GM12878 (cell line): Measurements from ENCODE around the gene SULT6B1. TPM values are rescaled to one million over a fixed set of nuclear protein-coding genes. Genes with fewer than 3 reads are reported as not detected.
"Not testable (repeated sequence)": the region's sequence is repeated elsewhere in the genome, so short reads cannot be mapped to it uniquely, and the experiment has no call there.

Experiments
- ATAC-seq: fragments of 200-7000 bp; cut with Tn5 transposase; 3 replicates; pipeline ENCODE4 v1.9.1; 2020; ENCODE audit warnings: mild to moderate bottlenecking, moderate library complexity
- BruUV-seq: library from RNA; stranded (reverse); fragments of 400-500 nt; replicated peaks from 2 replicates; lab custom pipeline; 2021; lab: Mats Ljungman, UMichigan
- CTCF ChIA-PET: fragments of 300-600 bp; sonication (Branson Sonifier 250); formaldehyde crosslinking; extraction: SDS; loops from one replicate; lab custom pipeline; 2021; ENCODE audit warnings: inconsistent platforms; lab: Yijun Ruan, JAX
- POLR2A ChIA-PET: fragments of 350-600 bp; formaldehyde crosslinking; extraction: SDS; loops from one replicate; lab custom pipeline; 2021; ENCODE audit warnings: inconsistent platforms; lab: Charles Lee
- RAD21 ChIA-PET: fragments of 300-600 bp; sonication (Branson Sonifier 250); formaldehyde crosslinking; loops from one replicate; lab custom pipeline; 2023; ENCODE audit warnings: antibody characterized with exemption; ENCODE audit not compliant: unreplicated experiment; lab: Charles Lee
- SMC1A ChIA-PET: fragments of 300-600 bp; sonication (Branson Sonifier 250); formaldehyde crosslinking; loops from one replicate; lab custom pipeline; 2023; ENCODE audit not compliant: unreplicated experiment, uncharacterized antibody; lab: Charles Lee
- DNase-seq: peaks from one replicate; pipeline ENCODE4 v3.0.0-alpha.2; 2011; ENCODE audit warnings: low read depth, low spot score
- FAIRE-seq: peaks from 3 replicates; lab custom pipeline; 2011; peaks lifted over from hg19 to GRCh38; lab: Jason Lieb, UNC
- H2AFZ ChIP-seq: 2 replicates; pipeline ENCODE4 v1.6.0; 2011; ENCODE audit warnings: low read depth, low read length, control low read depth; ENCODE audit not compliant: control insufficient read depth
- H3K27ac ChIP-seq: 2 replicates; pipeline ENCODE4 v1.5.1; 2011; ENCODE audit warnings: control low read depth; ENCODE audit not compliant: control insufficient read depth, insufficient read depth
- H3K27me3 ChIP-seq, 2 experiments: replicated peaks in 1 of 2; 2 replicates each; pipeline versions ENCODE4 v1.6.0 to v1.6.1; 2011; ENCODE audit warnings: low read length in 1 of 2; ENCODE audit not compliant: control insufficient read depth in 2 of 2, insufficient read depth in 2 of 2
- H3K36me3 ChIP-seq, 2 experiments: 2 replicates each; pipeline ENCODE4 v1.5.1; 2011; ENCODE audit warnings: low read length in 1 of 2; ENCODE audit not compliant: control insufficient read depth in 2 of 2, insufficient read depth in 2 of 2
- H3K4me1 ChIP-seq: 2 replicates; pipeline ENCODE4 v1.6.1; 2011; ENCODE audit warnings: mild to moderate bottlenecking, low read length, moderate library complexity, mixed read lengths; ENCODE audit not compliant: control insufficient read depth, insufficient read depth
- H3K4me2 ChIP-seq: 2 replicates; pipeline ENCODE4 v1.6.0; 2011; ENCODE audit warnings: control low read depth; ENCODE audit not compliant: control insufficient read depth, insufficient read depth
- H3K4me3 ChIP-seq: fragments of 200-600 bp; sonication (generic); 2 replicates; pipeline ENCODE4 v1.5.1; 2016
- H3K79me2 ChIP-seq: 2 replicates; pipeline ENCODE4 v1.6.0; 2011; ENCODE audit warnings: low read length; ENCODE audit not compliant: control insufficient read depth, insufficient read depth
- H3K9ac ChIP-seq: 2 replicates; pipeline ENCODE4 v1.8.0; 2011; ENCODE audit warnings: low read length, control low read depth, mixed read lengths; ENCODE audit not compliant: control insufficient read depth, insufficient read depth
- H3K9me3 ChIP-seq: replicated peaks from 3 replicates; pipeline ENCODE4 v1.5.1; 2011; ENCODE audit warnings: mild to moderate bottlenecking, low read length; ENCODE audit not compliant: control insufficient read depth, insufficient read depth
- H4K20me1 ChIP-seq: 2 replicates; pipeline ENCODE4 v1.6.0; 2011; ENCODE audit not compliant: control insufficient read depth, insufficient read depth
- MEF2B ChIP-seq: fragments of 450-650 bp; IDR thresholded peaks from 2 replicates; pipeline ENCODE4 v1.6.1; 2018; ENCODE audit warnings: mild to moderate bottlenecking, moderate library complexity; ENCODE audit not compliant: partially characterized antibody, poor library complexity, severe bottlenecking
- PRDM15 ChIP-seq: fragments of 450-650 bp; formaldehyde crosslinking; IDR thresholded peaks from 2 replicates; pipeline ENCODE4 v1.4.0; 2020; ENCODE audit warnings: mild to moderate bottlenecking, moderate library complexity
- TCF7 ChIP-seq: IDR thresholded peaks from 2 replicates; pipeline ENCODE4 v1.6.1; 2014; ENCODE audit warnings: antibody characterized with exemption, borderline replicate concordance
- WGBS: methylation state at CpG from one replicate; pipeline ENCODE4 v1.1.6; 2016; ENCODE audit warnings: low lambda C conversion rate; ENCODE audit not compliant: insufficient replicate concordance, insufficient coverage; ENCODE audit errors: missing lambda C conversion rate; 5-methylcytosine and 5-hydroxymethylcytosine counted together
- in situ Hi-C: fragments of 300-500 bp; cut with MboI; formaldehyde crosslinking; loops from 9 replicates; pipeline ENCODE4 v1.14.3; 2018; ENCODE audit warnings: mixed read lengths
- intact Hi-C: fragments of 100-400 bp; cut with micrococcal nuclease; formaldehyde crosslinking; loops from one replicate; pipeline ENCODE4 v1.14.2; 2022; ENCODE audit not compliant: unreplicated experiment
- polyA plus RNA-seq, 11 experiments: library from polyadenylated mRNA; depleted of rRNA in 4 of 11; unstranded in 6 of 11; stranded (reverse) in 5 of 11; fragments of >200 nt; fragmentation: Nextera tagmentation in 4 of 11; fragmentation: Illumina TruSeq in 1 of 11; extraction: Ambion mirVana in 4 of 11; extraction: Trizol in 1 of 11; gene quantifications; 1 replicate in 1 of 11; 2 replicates in 10 of 11; pipeline versions ENCODE4 v1.2.1 to v1.2.3, GENCODE V29; 2011 to 2016; ENCODE audit warnings: inconsistent platforms in 2 of 11, missing spikeins in 2 of 11, low read depth in 1 of 11
- total RNA-seq, 4 experiments: library from RNA; depleted of rRNA in 3 of 4; stranded (reverse); fragments of >200 nt in 3 of 4; fragmentation: Illumina TruSeq in 1 of 4; extraction: Trizol in 1 of 4; gene quantifications; 2 replicates each; pipeline versions ENCODE4 v1.2.1 to v1.2.3, GENCODE V29; 2013 to 2021
- TF ChIP-seq, protein P1 (sequence below): fragments of 450-650 bp; formaldehyde crosslinking; IDR thresholded peaks from 2 replicates; pipeline ENCODE4 v1.4.0; 2022; ENCODE audit warnings: mild to moderate bottlenecking, moderate library complexity
- TF ChIP-seq, protein P2 (sequence below), 3 experiments: IDR thresholded peaks in 2 of 3; conservative IDR thresholded peaks in 1 of 3; 2 replicates each; pipeline ENCODE4 v1.5.1; 2011; ENCODE audit warnings: low read depth in 3 of 3, low read length in 3 of 3, mild to moderate bottlenecking in 3 of 3, control low read depth in 2 of 3, moderate library complexity in 2 of 3, inconsistent platforms in 1 of 3, mixed read lengths in 1 of 3; ENCODE audit not compliant: control insufficient read depth in 2 of 3, insufficient read depth in 1 of 3; ENCODE audit errors: extremely low read depth in 1 of 3

The SULT6B1 gene
- total and polyA plus RNA-seq, 10 of the 15 experiments (the other 5 are each of a cell fraction or from before 2014, with no cell fraction given) = not detected

- H3K27ac ChIP-seq, DNase-seq, in situ Hi-C loops, BruUV-seq, H3K27me3 ChIP-seq, H2AFZ ChIP-seq, RAD21 ChIA-PET, H3K4me3 ChIP-seq, intact Hi-C loops, SMC1A ChIA-PET, H3K4me1 ChIP-seq, H3K9ac ChIP-seq, H3K79me2 ChIP-seq, FAIRE-seq, ATAC-seq, POLR2A ChIA-PET, H4K20me1 ChIP-seq, H3K4me2 ChIP-seq: not testable (repeated sequence)
- Histone ChIP-seq H3K36me3 (peaks cover 4 to 33% of the 10 kb centered on the region in 2 experiments), H3K9me3 (peaks cover 14% of the 10 kb centered on the region)
- 100% methylated on average over 2 of the region's 2 CpGs for WGBS
- CTCF ChIA-PET = interaction anchor here (1.3 kb wide), 1 partner anchor 12 kb away, joined by 3 read pairs; no protein-coding TSS in a partner anchor
Measured at GRCh38 chr2:37206760-37207159, 18.3 kb upstream of the SULT6B1 start.

DNA sequence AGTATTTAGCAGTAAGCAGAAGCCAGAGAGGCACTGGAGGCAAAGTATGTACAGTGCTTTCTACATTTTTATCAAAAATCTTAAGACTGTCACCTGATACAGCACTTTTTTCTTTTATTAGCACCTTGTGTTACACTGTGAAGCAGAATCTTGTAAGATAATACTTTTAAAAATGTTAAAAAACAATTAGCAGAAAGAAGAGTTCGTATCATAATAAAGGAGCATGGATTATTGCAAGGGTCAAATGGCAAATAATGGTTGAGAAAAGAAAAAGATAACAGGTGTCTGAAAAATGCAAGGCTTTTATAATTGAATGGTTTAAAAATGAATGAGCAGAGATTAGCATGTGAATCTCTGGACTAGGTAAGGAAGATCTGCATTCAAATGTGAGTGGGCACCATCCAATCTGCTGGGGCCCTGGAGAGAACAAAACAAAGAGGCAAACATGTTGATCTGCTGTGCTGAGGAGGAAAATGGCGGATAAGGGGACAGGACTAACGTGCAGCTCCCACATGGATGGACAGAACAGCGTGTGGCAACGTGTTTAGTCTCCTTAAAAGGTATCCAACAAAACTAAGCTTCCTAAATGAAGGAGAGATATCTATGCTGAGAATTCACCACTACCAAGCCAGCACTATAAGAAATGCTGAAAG lies 17.3 kb upstream of the SULT6B1 start:
- DNase-seq (no peak), FAIRE-seq (no peak), ATAC-seq (no peak)
- Histone ChIP-seq H3K4me1 (no peaks in the 10 kb centered on the region), H3K9me3 (peaks cover 14% of the 10 kb centered on the region), H4K20me1 (no peaks in the 10 kb centered on the region), H2AFZ (no peak overlapping the region), H3K79me2 (peaks cover 6% of the 10 kb centered on the region), H3K4me2 (no peak overlapping the region), H3K4me3 (no peak overlapping the region), H3K36me3 (peaks cover 4 to 39% of the 10 kb centered on the region in 2 experiments), H3K27me3 (no peaks in the 10 kb centered on the region), H3K27ac (no peak overlapping the region), H3K9ac (no peak overlapping the region)
- ChIA-PET SMC1A (no interaction called here), CTCF (no interaction called here), POLR2A (no interaction called here), RAD21 (no interaction called here)
- BruUV-seq = no TSS peak
- intact Hi-C loops = no loop called here
- in situ Hi-C loops = no loop called here
- over 99% methylated on average over 5 of the region's 5 CpGs for WGBS
- TF ChIP-seq, protein P1, sequence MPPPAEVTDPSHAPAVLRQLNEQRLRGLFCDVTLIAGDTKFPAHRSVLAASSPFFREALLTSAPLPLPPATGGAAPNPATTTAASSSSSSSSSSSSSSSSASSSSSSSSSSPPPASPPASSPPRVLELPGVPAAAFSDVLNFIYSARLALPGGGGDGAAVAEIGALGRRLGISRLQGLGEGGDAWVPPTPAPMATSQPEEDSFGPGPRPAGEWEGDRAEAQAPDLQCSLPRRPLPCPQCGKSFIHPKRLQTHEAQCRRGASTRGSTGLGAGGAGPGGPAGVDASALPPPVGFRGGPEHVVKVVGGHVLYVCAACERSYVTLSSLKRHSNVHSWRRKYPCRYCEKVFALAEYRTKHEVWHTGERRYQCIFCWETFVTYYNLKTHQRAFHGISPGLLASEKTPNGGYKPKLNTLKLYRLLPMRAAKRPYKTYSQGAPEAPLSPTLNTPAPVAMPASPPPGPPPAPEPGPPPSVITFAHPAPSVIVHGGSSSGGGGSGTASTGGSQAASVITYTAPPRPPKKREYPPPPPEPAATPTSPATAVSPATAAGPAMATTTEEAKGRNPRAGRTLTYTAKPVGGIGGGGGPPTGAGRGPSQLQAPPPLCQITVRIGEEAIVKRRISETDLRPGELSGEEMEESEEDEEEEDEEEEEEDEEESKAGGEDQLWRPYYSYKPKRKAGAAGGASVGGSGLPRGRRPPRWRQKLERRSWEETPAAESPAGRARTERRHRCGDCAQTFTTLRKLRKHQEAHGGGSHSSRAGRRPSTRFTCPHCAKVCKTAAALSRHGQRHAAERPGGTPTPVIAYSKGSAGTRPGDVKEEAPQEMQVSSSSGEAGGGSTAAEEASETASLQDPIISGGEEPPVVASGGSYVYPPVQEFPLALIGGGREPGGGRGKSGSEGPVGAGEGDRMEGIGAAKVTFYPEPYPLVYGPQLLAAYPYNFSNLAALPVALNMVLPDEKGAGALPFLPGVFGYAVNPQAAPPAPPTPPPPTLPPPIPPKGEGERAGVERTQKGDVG (CRISPR knock-in tag) = no peak
- TF ChIP-seq, protein P2, sequence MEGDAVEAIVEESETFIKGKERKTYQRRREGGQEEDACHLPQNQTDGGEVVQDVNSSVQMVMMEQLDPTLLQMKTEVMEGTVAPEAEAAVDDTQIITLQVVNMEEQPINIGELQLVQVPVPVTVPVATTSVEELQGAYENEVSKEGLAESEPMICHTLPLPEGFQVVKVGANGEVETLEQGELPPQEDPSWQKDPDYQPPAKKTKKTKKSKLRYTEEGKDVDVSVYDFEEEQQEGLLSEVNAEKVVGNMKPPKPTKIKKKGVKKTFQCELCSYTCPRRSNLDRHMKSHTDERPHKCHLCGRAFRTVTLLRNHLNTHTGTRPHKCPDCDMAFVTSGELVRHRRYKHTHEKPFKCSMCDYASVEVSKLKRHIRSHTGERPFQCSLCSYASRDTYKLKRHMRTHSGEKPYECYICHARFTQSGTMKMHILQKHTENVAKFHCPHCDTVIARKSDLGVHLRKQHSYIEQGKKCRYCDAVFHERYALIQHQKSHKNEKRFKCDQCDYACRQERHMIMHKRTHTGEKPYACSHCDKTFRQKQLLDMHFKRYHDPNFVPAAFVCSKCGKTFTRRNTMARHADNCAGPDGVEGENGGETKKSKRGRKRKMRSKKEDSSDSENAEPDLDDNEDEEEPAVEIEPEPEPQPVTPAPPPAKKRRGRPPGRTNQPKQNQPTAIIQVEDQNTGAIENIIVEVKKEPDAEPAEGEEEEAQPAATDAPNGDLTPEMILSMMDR (IDR thresholded peaks at IDR 0.05 in 2 of 3, conservative IDR thresholded peaks at IDR 0.05 in 1 of 3; ENCODE audit: control insufficient read depth in 2 of 3, extremely low read depth in 1 of 3, insufficient read depth in 1 of 3, low read depth in 3 of 3, low read length in 3 of 3) = no peak
- TF ChIP-seq PRDM15 = no peak
- TF ChIP-seq TCF7 = no peak
- no peak for TF ChIP-seq MEF2B
